A549 treated with AZD2906 at 1 μM for 4 hours (cell line): ENCODE results near the gene AHDC1. TPM values are rescaled to one million over a fixed set of nuclear protein-coding genes. Genes with fewer than 3 reads are reported as not detected.

Experiments
- total RNA-seq: library from RNA; stranded (reverse); fragments of 200-300 nt; extraction: Qiagen RNA extraction; gene quantifications from 5 replicates; pipeline ENCODE4 v1.2.3, GENCODE V29; 2022

The AHDC1 gene
- total RNA-seq: 19.1 to 26.8 TPM (median 21.5 TPM) in 5 replicates

DNA sequence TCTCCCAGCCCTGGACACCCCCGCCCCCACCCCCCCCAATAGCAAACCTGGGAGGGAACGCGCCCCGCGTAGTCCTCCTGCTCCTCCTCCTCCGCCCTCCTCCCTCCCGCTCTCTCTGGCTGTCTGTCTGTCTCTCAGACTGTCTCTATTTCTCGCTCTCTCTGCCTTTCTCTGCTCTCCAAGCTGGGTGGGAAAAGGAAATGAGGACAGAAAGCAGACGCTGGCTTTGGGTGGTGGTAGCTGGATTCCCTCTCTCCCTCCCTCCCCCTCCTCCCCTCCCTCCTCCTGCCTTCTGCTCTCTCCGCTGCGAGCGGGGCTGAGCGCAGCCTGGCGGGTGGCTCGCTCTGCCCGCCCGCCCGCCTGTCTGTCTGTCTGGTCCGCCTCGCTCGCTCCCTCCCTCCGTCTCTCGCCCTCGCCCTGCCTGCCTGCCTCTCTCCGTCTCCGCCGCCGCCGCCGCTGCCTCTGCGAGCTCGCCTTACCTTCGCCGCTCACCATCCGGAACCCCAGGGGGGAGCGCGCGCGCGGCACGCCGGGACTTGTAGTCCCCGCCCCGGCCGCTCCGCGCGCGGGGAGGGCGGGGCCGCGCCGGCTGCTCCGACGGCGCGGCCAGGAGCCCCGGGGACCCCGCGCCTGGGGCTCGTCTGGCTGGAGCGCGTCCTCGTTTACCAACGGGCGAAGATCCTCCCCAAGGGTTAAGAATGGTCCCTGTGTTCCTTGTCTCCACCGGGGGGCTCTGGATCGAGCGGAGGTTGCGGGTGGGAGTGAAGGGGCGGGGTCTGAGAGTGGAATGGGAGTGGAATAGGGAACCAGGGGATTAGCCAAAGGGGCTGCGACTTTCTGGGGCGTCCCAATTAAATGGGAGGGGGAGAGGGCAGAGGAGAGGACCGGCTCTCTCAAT, at the start of gene AHDC1:
Gene AHDC1, minus strand, starts transcription at position 464 of the 898 bp plus-strand sequence. CDS start 52,029 bp downstream, outside the sequence.

GRCh38 chr1:27634985-27635367, 31.0 kb upstream of the AHDC1 start, which contains the start of gene FGR:
Gene FGR, minus strand, starts transcription at chr1:27635185. Its CDS starts 11,269 bp downstream, at chr1:27623916.

GRCh38 chr1:27489973-27490741, 113.8 kb downstream of the AHDC1 start, which contains the start of gene WASF2:
Gene WASF2, minus strand, starts transcription at chr1:27490167. Its CDS starts 61,277 bp downstream, at chr1:27428890.

Other genes starting within 250 kb of the AHDC1 start
- gene MAP3K6, start 237.2 kb downstream of the AHDC1 start, total RNA-seq: 13.4 to 22.5 TPM (median 18.1 TPM) in 5 replicates
- not detected in 5 replicates for gene FCN3, start 229.3 kb downstream of the AHDC1 start, total RNA-seq
- not detected in 5 replicates for gene CD164L2, start 220.8 kb downstream of the AHDC1 start, total RNA-seq
- 1.4 to 1.8 TPM (median 1.6 TPM) in 5 replicates for gene GPR3, start 211.5 kb downstream of the AHDC1 start, total RNA-seq
- 47.5 to 55.1 TPM (median 53.3 TPM) in 5 replicates for gene WASF2, start 114.0 kb downstream of the AHDC1 start, total RNA-seq
- gene FGR, start 31.0 kb upstream of the AHDC1 start, total RNA-seq: 0.03 to 0.08 TPM (median 0.06 TPM) in 4 of 5 replicates, not detected in the other
- 9.9 to 15.4 TPM (median 11.3 TPM) in 5 replicates for gene IFI6, start 68.0 kb upstream of the AHDC1 start, total RNA-seq
- 4.4 to 7.8 TPM (median 6.3 TPM) in 5 replicates for gene FAM76A, start 121.8 kb upstream of the AHDC1 start, total RNA-seq
- gene STX12, start 169.1 kb upstream of the AHDC1 start, total RNA-seq: 8.1 to 9.4 TPM (median 8.7 TPM) in 5 replicates
- 35.4 to 40.6 TPM (median 38.1 TPM) in 5 replicates for gene PPP1R8, start 226.6 kb upstream of the AHDC1 start, total RNA-seq